LoVo (cell line): Measurements from ENCODE around the gene HMCN2.
"Not testable (repeated sequence)": the region's sequence is repeated elsewhere in the genome, so short reads cannot be mapped to it uniquely, and the experiment has no call there.

ENCODE experiments used
- DNase-seq: peaks from one replicate; pipeline ENCODE4 v3.0.0-alpha.2; 2016; ENCODE audit warnings: low spot score

HMCN2 gene

GRCh38 chr9:130393681-130394071, 128.1 kb downstream of the HMCN2 start:
- no peak for DNase-seq

- no peak for DNase-seq
Measured at GRCh38 chr9:130394320-130394719, 128.8 kb downstream of the HMCN2 start.

GRCh38 chr9:130394814-130395470, 129.4 kb downstream of the HMCN2 start:
- DNase-seq: no peak

GRCh38 chr9:130395810-130396435, 130.4 kb downstream of the HMCN2 start:
- no peak for DNase-seq

GRCh38 chr9:130396581-130396980, 131.0 kb downstream of the HMCN2 start:
- DNase-seq: no peak

GRCh38 chr9:130398487-130399240, 133.1 kb downstream of the HMCN2 start:
- DNase-seq: no peak

GRCh38 chr9:130399768-130400167, 134.2 kb downstream of the HMCN2 start:
- no peak for DNase-seq

- DNase-seq: no peak
Measured at GRCh38 chr9:130400870-130401269, 135.3 kb downstream of the HMCN2 start.

- not testable (repeated sequence) for DNase-seq
Measured at GRCh38 chr9:130401742-130402141, 136.2 kb downstream of the HMCN2 start.

GRCh38 chr9:130402243-130402642, 136.7 kb downstream of the HMCN2 start:
- no peak for DNase-seq

- no peak for DNase-seq
Measured at GRCh38 chr9:130402645-130403440, 137.3 kb downstream of the HMCN2 start.

GRCh38 chr9:130405657-130406257, 140.2 kb downstream of the HMCN2 start:
- no peak for DNase-seq

- no peak for DNase-seq
Measured at GRCh38 chr9:130406278-130406895, 140.8 kb downstream of the HMCN2 start.

GRCh38 chr9:130407916-130408663, 142.5 kb downstream of the HMCN2 start:
- DNase-seq: no peak

GRCh38 chr9:130408669-130409068, 143.1 kb downstream of the HMCN2 start:
- DNase-seq: no peak

GRCh38 chr9:130409246-130409645, 143.7 kb downstream of the HMCN2 start:
- no peak for DNase-seq

- no peak for DNase-seq
Measured at GRCh38 chr9:130410443-130410842, 144.9 kb downstream of the HMCN2 start.

- DNase-seq: peak; percentile 32
Measured at GRCh38 chr9:130411566-130411915, 146.0 kb downstream of the HMCN2 start.

- no peak for DNase-seq
Measured at GRCh38 chr9:130414081-130414731, 148.6 kb downstream of the HMCN2 start.
